GM12874 (cell line): ENCODE results near the gene ZSCAN5A.

Source experiments
- CTCF ChIP-seq: IDR thresholded peaks from 2 replicates; pipeline ENCODE4 v1.5.1; 2011; ENCODE audit warnings: low read depth, mild to moderate bottlenecking, control low read depth, low read length, moderate library complexity; ENCODE audit not compliant: insufficient read depth

Gene ZSCAN5A

GRCh38 chr19:56299688-56300087, 15.0 kb downstream of the ZSCAN5A start:
- no peak for TF ChIP-seq CTCF

GRCh38 chr19:56297010-56297409, 17.6 kb downstream of the ZSCAN5A start:
- no peak for TF ChIP-seq CTCF

- no peak for TF ChIP-seq CTCF
Observed at GRCh38 chr19:56295531-56296455, 18.8 kb downstream of the ZSCAN5A start.

GRCh38 chr19:56294549-56294948, 20.1 kb downstream of the ZSCAN5A start:
- no peak for TF ChIP-seq CTCF

GRCh38 chr19:56291867-56292266, 22.8 kb downstream of the ZSCAN5A start:
- no peak for TF ChIP-seq CTCF

- TF ChIP-seq CTCF, result no peak
Observed at GRCh38 chr19:56290104-56290503, 24.5 kb downstream of the ZSCAN5A start.

- no peak for TF ChIP-seq CTCF
Observed at GRCh38 chr19:56284746-56285145, 29.9 kb downstream of the ZSCAN5A start.
